NCI-H2227 (cell line): Measurements from ENCODE around the gene RFXANK.
"Not testable (repeated sequence)": the region's sequence is repeated elsewhere in the genome, so short reads cannot be mapped to it uniquely, and the experiment has no call there.

Source experiments
- DNase-seq: peaks from one replicate; lab custom pipeline; 2025; ENCODE audit not compliant: unreplicated experiment; lab: John Stamatoyannopoulos, UW

The RFXANK gene

DNA sequence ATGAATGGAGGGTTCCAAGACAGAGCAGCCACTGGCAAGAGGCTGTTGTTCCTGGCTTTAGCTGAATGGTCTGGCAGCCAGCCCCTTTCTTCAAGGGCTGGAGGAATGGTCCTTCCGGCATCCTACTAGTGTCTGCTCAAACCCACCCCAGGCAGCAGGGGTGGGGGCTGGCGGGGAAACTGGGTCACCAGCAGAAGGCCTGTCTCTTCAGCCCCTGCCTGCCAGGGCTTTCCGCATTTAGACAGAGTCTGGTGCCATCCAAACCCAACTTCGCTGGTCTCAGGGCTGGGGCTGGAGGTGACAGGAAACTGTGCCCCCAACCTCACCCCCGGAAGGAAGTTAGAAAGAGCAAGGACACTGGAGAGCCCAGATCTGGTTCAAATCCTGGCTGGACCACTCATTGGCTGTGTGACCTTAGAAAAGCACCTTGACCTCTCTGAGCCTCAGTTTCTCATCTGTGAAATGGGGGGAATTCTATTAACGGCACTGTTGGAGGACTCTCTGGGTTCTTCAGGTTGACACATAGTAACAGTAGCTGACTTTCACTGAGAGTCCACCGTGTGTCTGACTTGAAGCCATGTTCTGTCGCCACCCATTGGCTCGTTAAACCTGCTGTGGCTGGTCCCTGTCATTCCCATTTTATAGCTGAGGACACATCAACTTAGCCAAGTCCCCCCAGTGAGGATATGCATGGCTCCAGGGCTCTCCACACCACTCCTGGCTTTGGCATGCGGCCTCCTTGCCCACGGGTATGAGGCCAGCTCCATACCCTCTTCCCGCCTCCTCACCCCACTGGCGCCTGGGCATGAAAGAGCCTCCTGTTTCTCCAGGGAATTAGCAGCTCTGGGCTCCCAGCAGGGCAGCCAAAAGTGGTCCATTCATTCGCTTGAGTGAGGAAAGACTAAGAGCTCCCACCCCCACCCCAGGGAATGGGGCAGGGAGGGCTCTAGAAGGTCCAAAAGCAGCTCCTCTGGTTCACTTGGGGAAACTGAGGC is 13.7 kb downstream of the RFXANK start:
- DNase-seq, result no peak

DNA sequence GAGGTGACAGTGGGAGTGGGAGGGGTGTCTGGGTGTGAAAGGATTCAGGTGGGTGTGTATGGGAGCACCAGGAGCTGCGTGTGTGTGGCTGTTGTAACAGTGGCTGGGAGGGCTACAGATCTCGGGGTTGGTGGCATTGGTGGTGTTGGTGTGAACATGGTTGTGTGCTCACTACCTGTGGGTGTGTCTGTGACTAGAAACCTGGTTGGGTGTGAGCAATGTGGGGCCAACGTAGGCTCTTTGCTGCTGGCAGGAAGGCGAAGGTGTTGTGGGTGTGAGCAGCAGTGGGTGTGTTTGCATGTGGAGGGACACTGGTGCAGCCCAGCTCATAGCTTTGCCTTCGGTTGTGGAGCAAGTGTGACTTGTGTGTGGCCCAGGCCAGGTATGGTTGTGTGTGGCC is 14.9 kb downstream of the RFXANK start:
- DNase-seq, result no peak

DNA sequence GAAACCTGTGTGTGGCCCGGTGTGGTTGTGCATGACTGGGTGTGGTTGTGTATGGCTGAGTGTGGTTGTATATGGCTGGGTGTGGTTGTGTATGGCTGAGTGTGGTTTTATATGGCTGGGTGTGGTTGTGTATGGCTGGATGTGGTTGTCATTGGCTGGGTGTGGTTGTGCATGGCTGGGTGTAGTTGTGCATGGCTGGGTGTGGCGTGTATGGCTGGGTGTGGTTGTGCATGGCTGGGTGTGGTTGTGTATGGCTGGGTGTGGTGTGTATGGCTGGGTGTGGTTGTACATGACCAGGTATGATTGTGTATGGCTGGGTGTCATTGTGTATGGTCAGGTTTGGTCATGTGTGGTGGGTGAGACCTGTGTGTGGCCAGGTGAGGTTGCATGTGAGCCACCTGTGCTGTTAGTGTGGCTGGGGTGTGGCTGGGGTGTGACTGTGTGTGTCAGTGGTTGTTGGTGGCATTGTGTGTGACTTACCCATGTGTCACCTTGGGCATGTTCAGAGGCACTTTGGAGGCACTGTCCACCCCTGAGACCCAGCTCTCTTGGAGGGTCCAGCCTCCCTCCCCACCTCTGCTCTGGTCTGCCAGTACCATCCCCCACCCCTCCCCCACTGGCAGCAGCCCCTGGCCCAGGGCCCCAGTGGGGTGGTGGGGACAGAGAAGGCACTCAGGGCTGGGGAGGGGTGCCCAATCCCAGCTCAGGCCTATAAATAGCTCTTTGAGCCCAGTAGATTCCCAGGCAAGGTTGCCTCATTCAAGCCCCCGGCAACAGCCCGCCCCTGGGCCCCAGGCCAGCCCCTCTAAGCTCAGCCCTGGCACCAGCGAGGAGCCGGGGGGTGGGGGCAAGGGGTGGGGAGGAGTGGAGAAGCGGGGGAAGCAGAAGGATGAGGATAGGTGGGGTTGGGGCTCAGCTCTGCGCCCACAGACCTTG is 15.8 kb downstream of the RFXANK start:
- DNase-seq, result no peak

DNA sequence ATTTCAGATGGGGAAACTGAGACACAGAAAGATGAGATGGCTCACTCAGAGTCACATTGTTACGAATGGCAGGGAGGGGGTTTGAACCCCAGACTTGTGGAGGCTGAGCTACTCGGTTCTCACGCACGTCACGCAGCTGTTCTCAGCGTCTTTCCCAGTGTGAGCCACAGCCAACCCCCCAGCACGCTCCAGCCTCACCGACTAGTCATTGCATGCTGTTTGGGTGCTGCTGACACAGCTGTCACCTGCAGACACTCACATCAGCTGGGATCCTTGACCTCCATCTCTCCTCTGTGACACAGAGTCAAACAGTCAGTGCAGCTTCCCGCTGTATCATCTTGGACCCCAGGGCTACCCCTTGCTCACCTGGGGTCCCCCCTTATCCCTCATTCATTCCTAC is 17.3 kb downstream of the RFXANK start:
- DNase-seq, result no peak

DNA sequence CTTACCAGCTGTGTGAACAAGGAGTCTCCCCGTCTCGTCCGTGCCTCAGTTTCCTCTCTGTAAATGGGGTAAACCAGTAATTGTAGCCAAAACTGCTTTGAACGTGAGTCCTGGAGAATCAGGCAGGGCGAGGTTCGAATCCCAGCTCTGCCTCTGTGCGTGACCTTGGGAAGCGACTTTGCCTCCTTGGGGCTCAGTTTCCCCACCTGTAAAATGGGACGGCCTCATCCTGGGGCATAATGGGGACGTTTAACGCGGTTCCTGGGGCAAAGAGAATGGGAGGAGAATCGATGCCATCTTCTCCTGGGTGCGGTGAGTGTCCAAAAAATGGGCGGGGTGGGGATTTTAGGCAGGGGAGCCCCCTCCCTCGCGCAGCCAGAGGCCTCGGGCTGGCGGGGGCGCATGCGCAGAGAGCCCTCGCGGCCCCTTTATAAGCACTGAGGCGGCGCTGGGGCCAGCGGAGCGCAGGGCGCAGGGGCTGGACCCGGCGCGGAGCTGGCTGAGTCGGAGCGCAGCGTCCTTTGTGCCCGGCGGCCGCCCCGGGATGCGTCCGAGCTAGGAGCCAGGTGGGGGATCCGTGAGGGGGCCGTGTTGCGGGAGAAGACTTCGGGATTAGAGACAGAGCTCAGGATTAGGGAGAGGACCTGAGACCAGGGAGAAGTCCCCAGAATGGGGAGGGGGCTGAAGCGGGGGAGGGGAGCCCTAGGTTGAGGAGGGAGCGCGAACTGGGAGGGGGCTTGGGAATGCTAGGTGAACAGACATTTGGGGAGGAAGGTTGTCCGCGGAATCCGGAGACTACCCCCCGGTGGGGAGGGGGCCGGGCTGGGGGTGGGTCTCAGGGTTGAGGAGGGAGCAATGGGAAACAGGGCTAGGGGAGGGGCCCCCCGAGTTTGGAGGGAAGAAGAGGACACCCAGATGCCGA is 19.7 kb downstream of the RFXANK start, which contains the start of gene NCAN:
NCAN (plus strand) TSS at position 460 of the 922 bp plus-strand sequence. CDS start 4,996 bp downstream, outside the sequence.
- DNase-seq, result peak; percentile 79

DNA sequence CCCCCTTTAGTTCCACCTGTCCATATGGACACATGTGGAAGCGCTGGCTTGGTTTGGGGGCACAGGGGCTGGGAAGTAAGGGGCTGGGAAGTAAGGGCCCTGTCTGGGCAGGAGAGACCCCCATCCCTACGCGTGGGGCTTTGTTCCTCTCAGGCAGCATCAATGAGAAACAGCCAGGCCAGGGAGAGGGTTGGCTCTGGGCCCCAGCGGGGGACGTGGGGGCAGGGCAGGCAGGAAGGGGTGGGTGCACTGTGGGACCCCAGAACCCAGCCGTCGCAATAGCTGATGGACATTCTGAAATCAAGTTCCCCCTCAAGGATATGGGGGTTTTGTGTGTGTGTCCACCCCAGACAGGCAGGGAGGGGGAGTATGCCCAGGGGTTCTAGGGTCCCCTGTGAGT is 20.9 kb downstream of the RFXANK start:
- no peak for DNase-seq

DNA sequence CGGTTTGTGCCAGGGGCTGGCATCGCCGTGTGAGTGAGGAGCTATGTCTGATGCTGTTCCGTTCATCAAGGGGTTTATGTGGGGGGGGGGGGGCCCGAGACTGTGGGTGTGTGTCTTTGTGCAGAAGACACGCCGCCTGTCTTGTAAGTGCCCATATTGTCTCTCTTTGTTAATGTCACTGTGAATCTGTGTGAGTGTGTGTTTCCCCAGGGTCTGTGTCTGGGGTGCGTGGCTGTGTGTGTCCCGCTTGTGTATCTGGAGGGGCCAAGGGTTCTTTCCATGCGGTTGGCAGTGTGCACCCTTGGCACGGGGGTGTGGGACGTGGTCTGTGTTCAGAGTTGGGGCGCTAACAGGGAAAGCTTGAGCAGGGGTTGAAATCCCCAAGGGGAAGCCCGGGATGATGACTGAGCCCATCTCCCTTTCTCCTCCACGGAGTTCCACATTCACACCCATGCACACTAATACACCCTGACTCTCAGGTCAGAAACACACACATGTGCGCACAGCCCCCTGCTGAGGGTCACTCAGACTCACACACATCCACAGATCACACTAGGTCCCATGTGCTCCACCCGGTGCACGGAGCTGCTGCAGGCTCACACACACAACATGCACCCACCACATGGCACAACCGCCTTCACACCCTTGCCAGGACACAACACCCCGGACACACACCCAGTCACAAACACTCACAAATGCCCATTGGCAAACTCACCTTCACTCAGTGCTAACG is 21.5 kb downstream of the RFXANK start:
- no peak for DNase-seq

DNA sequence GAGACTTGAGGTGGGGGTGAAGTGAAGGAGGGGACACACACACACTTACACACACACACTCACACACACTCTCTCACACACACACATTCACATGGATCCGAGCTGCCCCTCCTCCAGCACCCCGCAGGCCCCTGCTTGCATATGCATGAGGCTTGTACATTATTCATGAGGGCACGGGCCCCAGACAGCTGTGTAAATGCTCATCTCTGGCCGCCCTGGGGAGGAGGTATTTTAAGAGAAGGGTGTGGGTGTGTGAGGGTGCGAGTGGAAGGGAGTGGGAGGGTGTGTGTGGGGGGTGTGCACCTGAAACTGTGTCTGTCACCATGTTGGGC is 22.1 kb downstream of the RFXANK start:
- DNase-seq, result peak; percentile 24

DNA sequence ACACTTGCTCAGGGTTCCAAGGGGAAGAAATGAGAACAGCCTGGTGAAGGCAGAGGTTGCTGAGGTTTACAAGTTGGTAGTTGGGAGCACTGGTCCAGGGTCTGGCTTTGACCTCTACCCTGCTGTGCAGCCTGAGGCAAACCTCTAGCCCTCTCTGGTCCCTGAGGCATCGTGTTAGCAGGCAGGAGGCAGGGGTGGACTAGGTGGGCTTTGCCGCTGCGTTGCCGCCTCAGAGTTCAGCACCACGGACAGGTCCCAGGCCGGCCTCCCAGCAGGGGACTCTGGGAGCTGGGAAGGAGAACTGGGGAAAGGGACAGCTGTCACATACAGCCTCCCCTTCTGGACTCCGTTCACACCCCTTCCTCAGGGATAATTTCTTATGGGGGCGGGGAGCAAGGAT is 22.8 kb downstream of the RFXANK start:
- DNase-seq, result no peak

DNA sequence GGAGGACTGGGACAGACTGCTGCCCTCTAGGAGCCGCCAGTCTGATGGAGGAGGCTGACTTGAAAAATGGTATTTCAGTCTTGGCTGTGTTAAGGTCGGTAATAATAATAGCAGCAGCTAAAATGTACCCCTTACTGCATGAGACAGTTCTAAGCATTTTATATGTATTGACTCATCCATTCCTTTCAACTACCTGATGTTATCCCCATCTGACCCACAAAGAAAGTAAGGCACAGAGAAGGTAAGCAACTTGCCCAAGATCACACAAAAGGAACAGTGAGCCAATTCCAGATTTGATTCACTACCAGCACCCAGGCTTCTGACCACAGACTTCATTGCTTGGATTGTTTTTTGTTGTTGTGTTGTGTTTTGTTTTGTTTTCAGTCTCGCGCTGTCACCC is 23.7 kb downstream of the RFXANK start:
- no peak for DNase-seq

DNA sequence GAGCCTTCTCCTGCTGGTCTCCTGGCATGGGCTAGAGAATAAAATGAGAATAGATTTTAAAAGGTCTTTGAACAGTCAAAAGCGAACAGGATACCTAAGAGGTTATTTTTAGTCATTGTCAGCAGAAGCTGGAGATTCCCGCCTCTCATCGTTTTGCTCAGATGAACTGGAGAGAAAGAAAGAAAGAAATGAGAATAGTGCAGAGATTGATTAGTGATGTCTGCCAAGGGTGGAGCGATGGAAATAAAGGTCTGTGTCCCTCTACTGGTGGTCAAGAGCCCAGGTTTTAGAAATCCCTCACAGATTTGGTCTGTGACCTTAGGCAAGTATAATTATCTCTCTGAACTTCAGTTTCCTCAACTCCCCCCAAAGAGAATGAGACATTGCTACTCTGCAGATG is 25.0 kb downstream of the RFXANK start:
- DNase-seq, result peak; percentile 42

DNA sequence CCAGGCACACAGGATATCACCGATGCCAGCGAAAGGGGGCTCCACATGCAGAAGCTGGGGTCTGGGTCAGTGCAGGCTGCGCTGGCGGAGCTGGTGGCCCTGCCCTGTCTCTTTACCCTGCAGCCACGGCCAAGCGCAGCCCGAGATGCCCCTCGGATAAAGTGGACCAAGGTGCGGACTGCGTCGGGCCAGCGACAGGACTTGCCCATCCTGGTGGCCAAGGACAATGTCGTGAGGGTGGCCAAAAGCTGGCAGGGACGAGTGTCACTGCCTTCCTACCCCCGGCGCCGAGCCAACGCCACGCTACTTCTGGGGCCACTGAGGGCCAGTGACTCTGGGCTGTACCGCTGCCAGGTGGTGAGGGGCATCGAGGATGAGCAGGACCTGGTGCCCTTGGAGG is 26.9 kb downstream of the RFXANK start:
- no peak for DNase-seq

DNA sequence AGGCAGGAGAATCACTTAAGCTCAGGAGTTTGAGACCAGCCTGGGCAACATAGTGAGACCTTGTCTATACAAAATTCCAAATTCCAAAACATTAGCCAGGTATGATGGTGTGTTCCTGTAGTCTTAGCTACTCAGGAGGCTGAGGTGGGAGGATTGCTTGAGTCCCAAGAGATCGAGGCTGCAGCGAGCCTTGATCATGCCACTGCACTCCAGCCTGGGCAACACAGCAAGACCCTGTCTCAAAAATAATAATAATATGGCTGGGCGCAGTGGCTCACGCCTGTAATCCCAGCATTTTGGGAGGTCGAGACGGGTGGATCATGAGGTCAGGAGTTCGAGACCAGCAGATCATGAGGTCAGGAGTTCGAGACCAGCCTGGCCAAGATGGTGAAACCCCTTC is 28.9 kb downstream of the RFXANK start:
- not testable (repeated sequence) for DNase-seq

DNA sequence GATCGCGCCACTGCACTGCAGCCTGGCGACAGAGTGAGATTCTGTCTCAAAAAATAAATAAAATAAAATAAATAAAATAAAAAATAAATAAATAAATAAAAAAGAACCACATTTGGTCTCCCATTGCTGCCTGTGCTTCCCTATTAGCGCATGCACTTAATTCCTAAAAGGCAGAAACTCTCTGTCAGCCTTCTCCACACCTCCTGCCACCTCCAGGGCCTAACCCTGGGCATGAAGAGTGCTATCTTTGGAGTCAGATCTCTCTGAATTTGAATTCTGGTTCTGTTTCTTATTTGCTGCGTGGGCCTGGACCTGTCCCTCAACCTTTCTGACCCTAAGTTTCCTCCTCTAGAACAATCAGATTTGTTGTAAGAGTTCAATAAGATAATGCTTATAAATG is 31.0 kb downstream of the RFXANK start:
- no peak for DNase-seq

DNA sequence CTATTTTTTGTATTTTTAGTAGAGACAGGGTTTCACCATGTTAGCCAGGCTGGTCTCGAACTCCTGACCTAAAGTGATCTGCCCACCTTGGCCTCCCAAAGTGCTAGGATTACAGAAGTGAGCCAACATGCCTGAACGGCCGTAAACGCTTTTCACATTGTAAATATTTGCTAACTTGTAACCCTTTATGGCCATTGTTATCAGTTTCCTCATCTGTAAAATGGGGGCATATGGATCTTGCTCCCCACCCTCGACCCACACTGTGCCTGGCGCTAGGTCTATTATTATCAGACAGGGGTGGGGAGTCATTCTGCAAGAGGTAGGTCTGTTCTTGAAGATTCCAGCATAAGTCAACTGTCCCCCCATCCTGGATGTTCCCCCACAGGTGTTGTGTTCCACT is 31.6 kb downstream of the RFXANK start:
- no peak for DNase-seq

DNA sequence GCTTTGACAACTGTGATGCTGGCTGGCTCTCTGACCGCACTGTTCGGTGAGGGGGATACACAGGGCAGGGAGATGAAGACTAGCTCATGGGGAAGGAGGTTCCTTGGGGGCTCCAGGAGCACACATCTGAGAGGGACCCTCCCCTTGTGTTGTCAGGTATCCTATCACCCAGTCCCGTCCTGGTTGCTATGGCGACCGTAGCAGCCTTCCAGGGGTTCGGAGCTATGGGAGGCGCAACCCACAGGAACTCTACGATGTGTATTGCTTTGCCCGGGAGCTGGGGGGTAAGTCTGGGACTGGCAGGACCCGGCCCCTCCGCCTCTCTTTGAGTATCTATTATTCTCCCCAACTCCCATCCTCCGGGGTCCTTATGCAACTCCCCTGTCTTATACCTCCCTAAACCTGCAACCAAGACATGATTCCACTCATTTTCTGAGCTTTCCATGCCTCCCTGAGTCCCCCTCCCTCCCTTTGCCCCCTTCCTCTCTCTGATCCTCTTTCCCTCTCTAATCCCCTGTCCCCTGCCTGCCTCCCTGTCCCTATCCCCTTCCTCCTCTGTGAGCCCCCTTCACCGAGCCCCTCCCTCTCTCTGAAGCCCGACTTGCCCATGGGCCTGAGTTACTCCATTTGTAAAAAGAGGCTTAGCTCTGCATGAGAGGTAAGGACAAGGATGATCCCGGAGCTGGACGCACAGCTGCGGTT is 32.2 kb downstream of the RFXANK start:
- no peak for DNase-seq

DNA sequence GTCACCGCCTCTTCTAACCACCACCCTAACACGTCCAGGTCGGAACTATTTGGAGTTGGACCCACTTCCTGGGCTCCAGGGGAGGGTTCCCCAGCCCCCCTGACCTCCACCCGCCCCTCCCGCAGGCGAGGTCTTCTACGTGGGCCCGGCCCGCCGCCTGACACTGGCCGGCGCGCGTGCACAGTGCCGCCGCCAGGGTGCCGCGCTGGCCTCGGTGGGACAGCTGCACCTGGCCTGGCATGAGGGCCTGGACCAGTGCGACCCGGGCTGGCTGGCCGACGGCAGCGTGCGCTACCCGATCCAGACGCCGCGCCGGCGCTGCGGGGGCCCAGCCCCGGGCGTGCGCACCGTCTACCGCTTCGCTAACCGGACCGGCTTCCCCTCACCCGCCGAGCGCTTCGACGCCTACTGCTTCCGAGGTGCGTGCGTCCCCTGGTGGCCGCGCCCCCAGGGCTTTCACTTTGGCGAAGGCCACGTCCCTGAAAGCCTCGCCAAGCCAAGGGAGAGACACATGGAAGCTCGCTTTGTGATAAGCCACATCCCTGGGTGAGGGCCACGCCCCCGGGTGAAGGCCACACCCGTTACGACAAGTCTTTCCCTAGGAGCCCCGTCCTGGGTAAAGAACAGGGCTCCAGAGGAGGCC is 32.9 kb downstream of the RFXANK start:
- no peak for DNase-seq

DNA sequence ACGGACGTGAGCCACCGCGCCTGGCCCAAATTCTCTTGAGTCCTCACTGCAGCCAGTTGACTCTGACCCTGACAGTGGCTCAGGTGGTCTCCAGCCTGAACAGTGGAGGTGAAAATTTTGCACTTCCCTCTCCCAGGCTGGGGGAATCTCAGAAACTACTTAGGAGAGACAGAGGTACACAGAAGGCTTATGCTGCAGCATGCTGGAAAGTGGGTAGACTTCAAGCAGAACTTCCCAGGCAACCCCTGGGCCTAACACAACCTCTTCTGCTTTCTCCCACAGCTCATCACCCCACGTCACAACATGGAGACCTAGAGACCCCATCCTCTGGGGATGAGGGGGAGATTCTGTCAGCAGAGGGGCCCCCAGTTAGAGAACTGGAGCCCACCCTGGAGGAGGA is 34.1 kb downstream of the RFXANK start:
- no peak for DNase-seq

DNA sequence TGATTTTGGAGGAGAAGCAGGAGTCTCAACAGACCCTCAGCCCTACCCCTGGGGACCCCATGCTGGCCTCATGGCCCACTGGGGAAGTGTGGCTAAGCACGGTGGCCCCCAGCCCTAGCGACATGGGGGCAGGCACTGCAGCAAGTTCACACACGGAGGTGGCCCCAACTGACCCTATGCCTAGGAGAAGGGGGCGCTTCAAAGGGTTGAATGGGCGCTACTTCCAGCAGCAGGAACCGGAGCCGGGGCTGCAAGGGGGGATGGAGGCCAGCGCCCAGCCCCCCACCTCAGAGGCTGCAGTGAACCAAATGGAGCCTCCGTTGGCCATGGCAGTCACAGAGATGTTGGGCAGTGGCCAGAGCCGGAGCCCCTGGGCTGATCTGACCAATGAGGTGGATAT is 34.6 kb downstream of the RFXANK start:
- no peak for DNase-seq
